HG03095 (cell line): ENCODE data around the gene TENT4A.

Experiments
- ATAC-seq: cut with Tn5 transposase; IDR thresholded peaks from one replicate; pipeline ENCODE4 v1.9.1; 2021; ENCODE audit warnings: moderate library complexity; ENCODE audit not compliant: unreplicated experiment

The TENT4A gene

DNA sequence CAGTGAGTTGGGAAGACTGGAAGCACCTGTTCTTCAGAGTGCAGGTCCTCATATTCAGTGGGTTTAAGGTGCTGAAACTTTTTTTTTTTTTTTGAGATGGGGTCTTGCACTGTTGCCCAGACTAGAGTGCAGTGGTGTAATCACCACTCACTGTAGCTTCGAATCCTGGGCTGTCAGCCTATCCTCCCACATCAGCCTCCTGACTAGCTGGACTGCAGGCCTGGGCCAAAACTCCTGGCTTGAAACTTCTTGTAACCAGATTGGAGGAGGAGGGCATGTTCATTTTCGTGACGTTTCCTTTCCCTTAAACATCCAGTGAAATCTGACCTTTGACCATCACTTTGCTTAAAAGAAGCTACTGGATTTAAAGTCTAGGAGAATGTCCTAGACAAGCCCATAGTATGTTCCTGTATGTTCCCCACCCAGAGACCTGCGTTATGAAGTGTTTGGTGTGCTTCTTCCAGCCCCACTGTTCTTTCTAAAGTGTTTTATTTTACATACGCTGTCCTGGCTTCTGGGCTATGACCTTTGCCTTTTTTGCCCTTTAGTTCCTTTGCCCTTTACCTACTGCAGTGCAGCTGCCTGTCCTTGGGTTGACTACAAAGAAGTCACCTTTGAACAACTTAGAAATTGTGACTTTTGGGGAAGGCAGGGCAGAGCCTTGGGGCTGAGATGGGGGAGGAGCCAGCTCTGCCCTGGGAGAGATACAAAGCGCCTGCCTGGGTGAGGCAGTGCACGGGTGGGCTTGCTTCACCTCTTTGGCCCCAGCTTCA is 18.4 kb downstream of the TENT4A start:
- ATAC-seq = no peak

DNA sequence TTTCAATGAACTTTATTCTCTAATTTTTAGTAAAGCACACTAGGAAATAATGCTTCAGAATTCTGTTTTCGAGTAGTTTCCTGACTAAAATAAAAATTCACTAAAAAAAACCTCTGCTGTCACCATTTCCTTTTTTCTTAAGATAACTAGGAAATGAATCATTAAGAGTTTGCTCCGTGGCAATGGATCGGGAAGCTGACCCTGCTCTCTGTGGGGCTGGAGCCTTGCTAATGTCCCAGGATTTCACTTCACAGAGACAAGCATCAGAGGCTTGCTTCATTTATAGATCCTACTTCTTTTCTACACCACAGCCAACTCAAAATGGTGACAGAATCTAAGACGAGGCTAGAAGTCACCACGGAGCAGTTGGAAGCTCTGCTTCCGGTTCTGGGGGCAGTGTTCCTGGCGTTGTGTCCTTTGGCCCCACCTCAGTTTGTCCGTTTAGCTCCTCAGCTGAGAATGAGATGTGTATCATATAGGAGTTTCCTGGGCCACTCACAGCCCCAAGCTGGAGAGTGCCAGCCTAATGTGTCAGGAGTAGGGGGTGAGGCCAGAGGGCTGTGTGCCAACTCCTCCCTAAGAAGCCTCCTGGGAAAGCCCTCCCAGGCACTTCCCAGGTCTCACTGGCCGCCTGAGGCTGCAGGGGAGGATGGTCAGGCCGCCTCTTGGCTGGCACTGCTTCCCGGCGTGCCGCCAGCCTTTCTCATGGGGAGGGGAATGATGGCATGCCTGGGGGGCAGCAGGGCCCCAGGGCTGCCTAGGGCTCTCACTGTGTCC is 19.6 kb downstream of the TENT4A start:
- ATAC-seq = no peak

DNA sequence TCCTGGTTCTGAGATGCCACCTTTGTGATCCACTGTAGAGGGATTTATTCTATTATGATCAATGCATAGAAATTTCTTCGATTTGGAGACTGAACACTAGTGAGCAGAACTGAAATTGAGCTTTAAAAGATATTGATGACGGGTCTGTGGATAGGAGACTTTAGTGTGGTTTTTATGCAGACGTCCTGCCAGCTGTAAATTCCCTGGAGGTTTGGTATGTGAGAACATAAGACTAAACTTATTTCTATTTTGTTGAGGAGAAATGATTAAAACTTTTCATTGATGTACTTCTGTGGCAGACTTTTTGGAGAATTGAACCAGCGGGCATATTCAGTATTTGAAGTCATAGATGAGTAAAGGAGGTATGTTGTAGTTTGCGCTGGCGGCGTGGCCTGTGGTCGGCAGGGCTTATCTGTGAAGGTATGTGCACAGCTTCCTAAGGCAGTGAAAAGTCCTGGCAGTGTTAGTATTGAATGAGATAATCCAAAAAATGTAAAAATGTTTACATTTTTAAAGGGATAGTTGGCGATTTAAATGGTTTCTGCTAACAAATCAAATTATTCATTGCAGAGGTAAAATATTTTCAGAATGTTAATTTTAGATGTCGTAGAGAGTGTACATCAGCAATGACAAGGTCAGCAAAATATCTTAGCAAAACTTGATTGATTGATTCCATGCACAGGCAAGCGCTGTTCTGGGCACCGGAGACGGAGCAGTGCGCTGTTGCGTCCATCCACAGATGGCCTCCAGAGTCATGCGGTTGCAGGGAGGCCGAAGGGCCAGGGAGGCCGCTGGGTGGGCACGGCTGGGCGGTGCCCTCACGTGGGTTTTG is 20.4 kb downstream of the TENT4A start:
- ATAC-seq = no peak

DNA sequence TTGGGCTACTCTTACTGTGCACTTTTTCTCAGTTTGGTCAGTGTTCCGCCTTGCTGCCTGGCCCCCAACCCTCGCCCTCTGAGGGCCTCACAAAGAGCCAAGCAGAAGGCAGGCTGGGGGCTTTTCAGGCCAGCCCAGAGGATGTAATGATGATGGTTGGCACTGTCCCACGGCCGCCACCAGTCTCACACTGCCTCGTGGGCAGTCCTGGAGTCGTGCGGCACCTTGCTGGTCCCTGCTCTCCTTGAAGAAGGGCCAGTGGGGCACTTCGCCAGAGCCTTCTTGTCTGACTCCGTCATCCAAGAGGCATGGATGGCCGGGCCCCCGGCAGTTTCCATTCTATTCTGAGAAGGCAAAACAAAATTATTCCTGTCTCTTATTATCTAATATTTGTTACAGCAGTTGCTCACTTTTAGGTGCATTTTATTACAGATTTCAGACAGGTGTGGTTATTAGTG is 21.0 kb downstream of the TENT4A start:
- no peak for ATAC-seq

DNA sequence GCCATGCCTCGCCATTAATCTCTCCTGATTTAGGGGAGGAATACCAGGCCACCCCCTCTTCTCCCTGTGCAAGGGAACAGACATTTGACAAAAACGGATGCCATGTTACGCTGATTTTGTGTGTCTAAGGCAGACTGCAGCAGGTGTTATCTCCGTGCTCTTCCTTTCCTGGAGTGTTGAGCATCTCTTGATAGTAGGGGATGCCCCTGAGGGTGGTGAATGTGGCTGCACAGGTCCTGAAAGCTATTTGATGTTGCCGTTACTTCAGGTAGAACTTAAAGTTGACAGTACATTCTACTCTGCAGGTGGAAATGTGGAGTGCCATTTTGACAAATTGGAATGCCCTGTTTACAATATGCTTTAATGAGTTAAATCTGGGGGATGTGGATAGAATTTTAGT is 21.5 kb downstream of the TENT4A start:
- peak; percentile 26 for ATAC-seq

DNA sequence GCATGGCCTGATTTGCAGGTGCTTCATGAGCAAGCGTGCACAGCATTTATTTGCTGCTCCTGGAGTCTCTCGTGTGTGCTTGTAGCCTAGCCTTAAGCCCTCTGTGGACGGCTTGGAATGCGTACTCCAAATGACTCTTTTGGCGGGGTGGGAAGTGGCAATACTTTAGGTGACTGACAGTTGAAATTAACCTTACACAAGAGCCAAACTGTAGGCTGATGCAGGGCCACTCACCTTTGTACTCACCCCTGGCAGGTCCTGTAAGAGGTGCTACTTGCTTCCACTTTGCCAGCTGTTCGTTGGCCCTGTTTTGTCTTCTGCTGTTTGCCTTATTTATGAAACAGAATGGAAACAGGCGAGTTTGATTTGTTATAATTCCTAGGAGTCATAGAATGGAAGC is 22.9 kb downstream of the TENT4A start:
- no peak for ATAC-seq

DNA sequence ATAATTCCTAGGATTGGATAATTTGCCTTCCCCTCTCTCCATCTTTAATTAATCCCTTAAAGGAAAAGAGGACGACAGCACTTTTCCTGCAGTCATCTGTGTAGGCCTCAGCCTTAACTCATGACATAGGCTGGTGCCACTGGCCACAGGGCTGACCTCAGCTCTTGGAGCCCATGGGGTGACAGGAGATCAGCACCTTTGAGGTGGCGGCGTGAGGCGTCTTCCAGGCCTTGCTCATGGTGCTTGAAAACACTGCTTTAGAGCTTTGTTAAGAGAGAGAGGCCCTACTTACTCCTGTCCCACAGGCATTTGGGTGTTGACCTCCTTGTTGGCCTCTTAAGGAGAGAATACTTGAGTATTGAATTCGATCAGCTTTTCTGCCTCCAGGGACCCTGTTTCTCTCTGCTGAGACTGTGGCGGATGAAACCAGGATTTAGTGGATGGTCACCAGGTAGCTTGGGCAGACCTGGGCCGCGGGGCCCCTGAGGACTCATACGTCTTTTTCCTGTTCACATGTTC is 23.4 kb downstream of the TENT4A start:
- no peak for ATAC-seq

DNA sequence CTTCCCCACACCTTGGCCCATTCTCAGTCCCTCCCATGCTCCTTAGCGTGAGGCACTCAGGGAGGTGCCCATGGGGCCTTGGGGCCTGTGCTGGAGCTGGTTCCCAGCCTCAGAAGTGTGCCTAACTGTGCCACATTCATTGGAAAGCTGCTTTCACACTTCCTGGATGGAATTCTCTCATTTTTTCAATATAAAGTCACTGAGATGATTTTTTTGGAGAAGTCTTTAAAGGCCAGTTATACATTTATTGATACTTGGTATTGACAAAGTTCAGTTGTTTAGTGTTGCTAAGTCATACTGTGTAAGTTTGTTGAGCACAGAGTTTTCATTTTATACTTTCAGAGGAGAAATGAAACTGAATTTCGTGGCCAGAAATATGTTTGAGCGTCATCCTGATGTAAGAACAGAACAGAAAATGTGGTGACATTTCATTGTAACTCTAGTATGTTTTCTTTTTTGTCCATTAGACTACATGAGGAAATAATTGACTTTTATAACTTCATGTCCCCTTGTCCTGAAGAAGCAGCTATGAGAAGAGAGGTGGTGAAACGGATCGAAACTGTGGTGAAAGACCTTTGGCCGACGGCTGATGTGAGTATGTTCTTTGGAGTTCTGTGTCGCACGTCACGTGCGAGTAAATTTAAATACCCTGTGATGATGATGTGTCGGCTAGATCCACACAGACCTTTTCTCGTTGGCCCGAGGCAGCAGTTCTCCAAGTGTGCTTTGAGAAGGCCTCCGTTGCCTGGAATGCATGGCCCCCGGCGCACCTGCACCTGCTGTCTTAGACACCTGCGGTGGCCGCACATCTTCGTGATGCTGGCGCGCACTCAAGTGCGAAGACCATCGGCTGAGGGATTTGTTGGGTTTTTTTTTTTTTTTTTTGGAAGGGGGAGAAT is 24.1 kb downstream of the TENT4A start:
- ATAC-seq = peak; percentile 62

DNA sequence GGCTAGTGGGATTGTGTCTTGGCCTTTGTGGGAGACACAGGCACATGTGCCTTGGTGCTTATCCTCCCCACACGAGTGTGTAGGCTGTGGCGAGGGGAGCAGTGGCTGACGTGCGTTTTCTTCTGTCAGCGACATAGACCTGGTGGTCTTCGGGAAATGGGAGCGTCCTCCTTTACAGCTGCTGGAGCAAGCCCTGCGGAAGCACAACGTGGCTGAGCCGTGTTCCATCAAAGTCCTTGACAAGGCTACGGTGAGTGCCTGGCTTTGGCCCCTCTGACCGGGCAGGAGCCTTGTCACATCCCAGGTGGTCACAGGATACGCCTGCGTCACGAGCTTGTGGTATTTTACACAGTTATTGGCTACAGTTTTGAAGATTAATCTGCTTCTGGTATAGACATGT is 26.4 kb downstream of the TENT4A start:
- no peak for ATAC-seq

DNA sequence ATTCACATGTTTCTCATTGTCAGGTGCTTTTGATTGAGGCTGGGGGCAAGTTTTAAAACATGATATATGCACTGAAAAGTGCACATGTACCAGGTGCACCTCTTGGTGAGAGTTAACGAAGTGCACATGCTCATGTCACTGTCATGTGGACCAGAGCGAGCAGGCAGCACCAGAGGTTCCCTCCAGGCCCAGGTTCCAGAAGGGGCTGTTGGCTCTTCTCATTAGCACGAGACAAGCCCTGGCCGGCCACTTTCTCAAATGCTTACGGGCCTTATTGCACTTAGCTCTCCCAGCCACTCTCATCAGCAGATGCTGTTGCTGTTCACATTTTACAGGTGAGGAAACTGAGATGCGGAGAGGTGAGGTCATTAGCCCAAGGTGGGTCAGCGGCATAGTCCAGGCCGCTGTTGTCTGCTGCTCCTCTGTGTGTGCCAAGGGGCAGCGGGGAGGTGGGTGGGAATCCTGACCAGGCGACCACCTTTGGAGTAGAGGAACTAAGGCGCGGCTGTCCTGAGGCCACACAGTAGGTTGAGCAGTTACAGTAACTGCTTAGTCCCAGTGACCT is 27.4 kb downstream of the TENT4A start:
- ATAC-seq = no peak

DNA sequence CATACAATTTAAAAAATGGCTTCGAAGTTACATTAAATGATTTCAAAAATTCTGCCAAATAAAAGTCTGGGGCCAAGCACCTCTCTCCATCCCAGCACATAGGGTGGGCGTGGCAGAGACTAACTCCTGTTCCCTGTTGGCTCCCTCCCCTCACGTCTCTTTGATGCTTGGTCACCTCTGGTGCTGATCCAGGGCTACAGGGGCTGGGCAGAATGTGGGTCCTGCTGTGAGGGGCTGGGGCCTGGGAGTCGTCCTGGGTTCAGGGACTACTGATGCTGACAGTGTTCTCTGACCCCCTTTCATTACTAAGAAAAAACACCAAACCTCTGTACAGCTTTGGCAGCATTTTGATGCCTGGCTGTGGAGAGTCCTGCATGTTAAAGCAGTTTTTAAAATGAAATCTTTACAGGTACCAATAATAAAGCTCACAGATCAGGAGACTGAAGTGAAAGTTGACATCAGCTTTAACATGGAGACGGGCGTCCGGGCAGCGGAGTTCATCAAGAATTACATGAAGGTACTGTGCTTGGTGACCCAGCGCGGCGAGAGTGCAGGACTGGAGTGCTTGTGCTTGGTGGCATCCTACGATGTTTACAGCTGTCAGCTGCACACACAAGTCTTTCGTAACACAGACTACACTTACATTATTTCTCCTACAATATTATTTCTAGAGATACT is 29.0 kb downstream of the TENT4A start:
- ATAC-seq = no peak

DNA sequence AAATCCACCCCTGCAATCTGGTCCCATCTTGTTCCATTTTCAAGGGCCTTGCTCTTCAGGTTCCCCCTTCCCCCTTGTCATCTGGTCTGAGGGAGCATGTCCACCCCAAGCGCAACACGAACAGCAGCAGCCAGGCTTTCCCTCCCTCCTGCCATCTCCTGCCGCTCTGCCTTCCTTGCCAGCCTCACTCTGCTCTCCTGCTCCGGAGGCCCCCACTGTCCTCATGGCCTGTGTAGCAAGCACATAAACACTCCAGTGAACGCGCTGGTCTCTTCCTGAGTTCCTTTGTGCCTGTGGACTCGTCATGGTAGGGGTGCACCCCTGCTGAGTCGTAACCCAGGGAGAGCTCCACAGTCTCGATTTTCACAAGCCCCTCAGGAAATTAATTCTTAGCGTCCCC is 29.9 kb downstream of the TENT4A start:
- no peak for ATAC-seq

DNA sequence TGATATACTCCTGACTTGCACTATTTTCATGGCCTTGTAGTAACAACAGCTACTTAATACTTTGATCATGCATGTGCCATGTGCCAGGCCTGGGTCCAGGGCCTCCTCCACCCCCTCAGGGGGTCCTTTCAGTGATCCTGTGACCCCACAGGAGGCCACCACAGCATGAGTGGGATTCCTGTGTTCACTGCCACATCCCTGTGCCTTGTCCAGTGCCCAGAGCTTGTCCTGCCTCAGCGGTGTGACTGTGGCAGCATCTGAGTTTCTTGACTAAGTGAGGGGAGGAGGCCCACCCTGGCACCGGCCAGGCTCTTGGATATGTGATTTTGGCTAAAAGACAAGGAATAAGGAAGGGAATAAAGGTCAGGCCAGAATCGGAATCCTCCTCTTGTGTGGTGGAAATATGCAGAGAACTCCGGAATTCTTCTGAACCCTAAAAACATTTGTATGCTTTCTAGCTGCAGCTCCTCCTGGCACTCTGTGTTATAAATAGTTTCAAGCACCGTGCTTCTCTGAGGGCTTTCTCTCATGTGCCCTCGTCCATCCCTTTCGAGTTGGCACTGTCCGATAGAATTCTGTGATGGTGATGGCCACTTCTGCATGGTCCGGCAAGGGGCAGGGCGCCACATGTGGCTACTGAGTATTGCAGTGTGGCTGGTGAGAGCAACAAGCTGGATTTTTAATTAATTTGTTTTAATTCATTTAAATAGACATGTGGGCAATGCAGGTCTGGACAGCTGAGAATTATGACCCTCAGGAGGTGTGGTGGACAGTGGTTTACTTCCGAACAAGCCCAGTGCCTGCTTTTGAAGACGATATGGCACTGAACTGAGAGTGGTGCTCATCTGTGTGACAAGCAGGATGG is 31.8 kb downstream of the TENT4A start:
- ATAC-seq = no peak

DNA sequence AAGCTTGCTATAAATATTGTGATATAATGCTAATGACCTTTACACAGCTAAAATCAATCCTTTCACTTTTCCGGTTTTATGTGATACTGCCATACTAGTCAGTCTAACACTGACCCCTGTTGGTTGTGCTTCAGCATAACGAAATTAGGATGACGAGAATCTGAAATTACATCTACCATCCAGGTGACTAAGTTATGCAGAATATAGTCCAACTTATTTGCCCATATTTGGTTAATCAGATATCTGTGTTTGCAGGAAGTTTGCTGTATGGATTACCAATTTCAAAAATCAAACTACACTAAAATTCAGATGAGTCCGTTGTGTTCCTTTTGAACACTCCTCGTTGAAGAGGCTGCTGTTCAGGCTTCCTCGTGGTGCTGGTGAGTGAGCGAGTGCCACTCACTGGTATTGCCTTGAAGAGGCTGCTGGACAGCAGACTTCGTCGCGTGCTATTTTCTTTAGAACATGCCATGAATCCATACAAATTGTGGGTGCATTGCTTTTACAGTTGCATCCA is 32.5 kb downstream of the TENT4A start:
- ATAC-seq = peak; percentile 53

DNA sequence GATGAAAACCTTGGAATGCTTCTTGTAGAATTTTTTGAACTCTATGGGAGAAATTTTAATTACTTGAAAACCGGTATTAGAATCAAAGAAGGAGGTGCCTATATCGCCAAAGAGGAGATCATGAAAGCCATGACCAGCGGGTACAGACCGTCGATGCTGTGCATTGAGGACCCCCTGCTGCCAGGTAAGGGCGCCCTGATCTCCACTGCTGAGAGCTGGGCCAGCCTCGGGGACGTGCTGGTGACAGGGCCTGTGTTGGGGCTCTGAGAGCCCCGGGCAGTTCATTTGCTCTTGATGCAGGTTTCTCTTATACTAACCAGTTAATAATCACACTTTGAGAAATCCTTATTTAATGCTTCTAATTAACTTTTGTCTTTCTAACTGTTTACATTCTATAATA is 33.0 kb downstream of the TENT4A start:
- no peak for ATAC-seq

DNA sequence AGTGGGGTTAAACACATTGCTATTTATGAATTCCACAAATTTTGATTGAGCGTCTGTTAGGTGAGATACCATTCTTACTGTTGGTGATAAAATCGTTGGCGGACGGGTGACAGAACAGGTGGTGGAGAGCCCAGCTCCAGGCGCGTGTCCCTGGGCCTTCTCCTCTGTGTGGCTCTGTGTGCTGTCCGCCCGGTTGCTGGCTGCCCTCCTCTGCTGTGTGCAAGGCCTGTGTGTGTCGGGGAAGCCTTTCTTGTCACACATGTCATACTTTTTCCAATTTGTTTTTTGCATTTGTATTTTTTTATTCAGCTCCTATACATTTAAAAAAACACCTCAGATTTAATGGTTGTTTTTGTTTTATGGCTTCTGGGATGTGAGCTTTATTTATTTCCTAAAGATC is 33.9 kb downstream of the TENT4A start:
- ATAC-seq = no peak

DNA sequence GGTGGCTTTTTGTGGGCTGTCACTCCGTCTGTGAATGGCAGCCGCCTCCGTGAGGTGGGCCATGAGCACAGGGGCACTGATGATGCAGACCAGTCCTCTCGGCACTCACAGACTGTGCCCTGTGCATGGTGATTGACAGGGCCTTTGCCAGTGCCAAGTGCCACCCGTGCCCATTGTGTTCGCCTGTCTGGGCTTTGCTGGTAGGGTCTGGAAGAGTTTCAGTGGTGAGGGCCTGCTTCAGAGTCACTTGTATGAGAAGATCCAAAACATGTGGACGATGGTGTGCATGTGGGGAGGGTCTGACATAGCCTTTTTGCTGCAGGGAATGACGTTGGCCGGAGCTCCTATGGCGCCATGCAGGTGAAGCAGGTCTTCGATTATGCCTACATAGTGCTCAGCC is 34.9 kb downstream of the TENT4A start:
- no peak for ATAC-seq

DNA sequence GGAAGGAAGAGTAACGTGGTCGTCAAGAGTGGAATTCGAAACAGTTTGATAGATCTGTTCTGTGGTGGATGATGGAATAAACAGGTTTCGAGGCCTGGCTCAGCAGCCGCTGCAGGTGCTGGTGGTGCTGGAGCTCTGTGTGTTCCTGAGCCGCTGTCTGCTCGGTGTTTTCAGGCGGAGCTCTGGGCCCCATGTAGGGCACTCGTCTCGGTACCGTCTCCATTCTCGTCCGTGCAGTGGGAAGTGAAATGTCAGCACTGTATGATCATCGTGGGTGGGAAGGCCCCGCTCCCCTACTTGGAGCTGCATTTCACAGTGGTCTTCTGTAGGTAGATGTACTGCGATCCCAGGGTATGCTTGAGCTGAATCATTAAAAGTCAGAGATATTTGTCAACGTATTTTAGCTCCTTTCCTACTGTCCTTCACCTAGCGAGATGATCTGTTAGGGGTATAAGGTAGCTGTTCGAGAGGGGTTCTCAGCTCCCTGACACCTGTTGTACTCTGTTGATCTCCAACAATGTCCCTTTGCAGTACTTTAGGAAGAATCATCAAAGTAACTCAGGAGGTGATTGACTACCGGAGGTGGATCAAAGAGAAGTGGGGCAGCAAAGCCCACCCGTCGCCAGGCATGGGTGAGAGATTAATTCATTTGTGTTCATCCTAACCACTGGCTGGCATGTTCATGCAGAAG is 35.9 kb downstream of the TENT4A start:
- ATAC-seq = no peak
